ENCODE results near the gene HTR3B.
A peak's percentile ranks its signal among the peaks of the same experiment; 100 is the strongest.
"Not testable (repeated sequence)": the region's sequence is repeated elsewhere in the genome, so short reads cannot be mapped to it uniquely, and the experiment has no call there.

The HTR3B gene, protein sequence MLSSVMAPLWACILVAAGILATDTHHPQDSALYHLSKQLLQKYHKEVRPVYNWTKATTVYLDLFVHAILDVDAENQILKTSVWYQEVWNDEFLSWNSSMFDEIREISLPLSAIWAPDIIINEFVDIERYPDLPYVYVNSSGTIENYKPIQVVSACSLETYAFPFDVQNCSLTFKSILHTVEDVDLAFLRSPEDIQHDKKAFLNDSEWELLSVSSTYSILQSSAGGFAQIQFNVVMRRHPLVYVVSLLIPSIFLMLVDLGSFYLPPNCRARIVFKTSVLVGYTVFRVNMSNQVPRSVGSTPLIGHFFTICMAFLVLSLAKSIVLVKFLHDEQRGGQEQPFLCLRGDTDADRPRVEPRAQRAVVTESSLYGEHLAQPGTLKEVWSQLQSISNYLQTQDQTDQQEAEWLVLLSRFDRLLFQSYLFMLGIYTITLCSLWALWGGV

DNA sequence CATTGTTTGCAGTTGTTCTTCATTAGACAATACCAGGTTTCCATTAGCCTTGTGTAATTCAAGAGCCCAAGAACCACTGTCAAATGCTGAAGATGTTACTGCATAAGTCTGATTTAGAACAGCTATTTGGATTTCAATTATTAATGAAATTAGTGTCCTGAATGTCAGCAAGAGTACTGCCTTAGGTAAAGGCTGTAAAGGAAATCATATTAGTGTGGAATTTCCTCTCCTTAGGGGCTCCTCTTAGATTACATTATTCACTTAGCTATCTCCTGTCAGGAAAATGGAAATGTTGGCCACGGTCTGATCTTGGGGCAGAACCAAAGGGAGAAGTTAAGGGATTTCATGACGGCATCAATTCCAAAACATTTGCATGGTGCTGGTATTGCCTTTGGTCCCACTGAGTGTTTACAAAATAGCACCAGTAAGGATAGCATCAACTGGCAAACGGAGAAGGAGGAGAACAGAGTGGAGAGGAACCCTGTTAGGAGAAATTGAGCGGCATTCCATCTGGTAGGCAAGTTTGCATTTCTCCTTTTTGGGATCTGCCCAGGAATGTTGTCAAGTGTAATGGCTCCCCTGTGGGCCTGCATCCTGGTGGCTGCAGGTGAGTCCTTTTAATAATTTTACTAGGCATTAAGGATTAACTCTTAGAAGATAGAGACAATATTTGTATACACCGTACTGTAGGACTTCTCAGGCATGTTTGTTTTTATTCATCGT is at the start of gene HTR3B:
HTR3B (plus strand) TSS at position 418 of the 723 bp plus-strand sequence; CDS start at position 556, 138 bp downstream.
- DNase-seq, result no peak

DNA sequence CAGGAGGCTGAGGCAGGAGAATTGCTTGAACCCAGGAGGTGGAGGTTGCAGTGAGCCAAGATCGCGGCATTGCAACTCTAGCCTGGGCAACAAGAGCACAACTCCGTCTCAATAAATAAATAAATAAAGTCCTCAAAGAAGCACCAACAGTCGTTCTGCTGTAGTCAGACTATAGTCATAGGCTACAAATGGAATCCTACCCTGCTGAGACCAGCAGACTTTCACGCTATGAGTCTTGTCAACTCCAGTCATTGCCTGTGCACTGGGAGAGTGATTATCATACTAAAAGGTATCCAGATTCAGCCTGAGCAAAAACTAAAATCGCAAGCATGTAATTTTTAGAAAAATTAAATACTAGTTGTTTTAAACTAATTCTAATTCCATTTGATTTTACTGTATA is 48.8 kb upstream of the HTR3B start:
- no peak for DNase-seq

DNA sequence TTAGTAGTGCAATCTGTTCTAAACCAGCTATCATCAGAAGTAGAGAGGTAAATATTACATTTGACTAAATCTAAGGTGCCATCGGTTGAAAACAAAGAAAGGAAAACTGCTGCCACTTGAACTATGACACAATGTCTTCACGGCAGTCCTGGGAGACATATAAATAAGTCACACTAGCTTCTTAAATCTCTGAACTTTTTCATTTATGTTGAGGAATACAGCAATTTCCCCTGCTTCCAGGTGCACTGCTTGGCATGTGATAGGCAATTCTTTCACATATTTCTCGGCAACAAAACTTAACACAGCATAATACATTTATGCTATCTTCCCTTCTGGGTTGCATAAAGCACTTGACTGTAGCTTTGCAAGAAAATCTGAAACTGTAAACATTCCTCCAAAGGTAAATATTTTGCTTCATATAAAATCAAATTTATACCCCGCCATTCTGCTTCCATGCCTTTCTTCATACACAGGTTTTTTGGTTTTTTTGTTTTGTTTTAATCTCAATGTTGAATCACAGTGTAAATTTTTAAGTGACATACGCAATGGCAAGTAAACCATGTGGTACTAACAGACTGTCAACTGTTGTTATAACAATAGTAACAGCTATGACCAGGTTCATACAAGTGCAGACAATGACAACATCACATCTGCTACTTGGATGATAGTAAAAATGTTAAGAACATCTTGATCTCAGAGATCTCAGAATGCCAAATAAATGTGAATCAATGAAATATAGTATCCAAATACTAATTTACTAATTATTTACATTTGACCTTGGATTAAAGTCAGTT is 47.4 kb upstream of the HTR3B start:
- no peak for DNase-seq

DNA sequence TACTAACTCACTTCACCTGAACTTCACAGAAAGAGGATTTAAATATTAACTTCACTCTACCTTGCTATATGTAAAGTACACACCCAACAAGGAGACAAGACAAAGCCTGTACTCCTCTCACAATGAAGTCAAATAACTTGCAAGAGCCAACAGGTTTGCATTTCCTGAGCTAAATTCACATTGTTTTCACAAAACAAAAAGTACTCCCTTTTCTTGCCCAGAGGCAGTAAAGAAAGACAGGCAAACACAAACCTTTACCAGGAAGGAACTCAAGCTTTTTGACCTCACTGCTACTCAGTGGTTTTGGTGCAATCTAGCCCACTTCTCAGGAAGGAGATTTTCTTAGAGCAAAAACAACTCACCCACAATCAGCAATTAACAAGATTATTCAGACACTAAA is 44.9 kb upstream of the HTR3B start:
- no peak for DNase-seq

DNA sequence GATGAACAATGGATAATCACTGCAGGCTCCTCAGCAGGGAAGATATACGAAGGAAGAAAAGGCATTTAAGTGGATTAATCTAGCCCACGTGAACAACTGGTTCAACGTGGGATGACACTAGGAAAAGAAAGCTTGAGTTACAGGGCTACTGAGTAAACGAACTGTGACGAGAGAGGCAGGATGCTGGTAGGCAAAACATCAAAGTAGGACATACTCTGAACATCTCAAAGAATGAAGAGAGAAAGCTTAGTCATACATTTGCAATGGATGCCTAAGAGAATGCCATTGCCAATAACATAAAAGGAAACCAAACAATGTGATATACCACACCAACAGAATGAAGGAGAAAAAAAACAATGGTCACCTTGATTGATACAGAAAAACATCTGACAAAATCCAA is 42.2 kb upstream of the HTR3B start:
- DNase-seq, result no peak

DNA sequence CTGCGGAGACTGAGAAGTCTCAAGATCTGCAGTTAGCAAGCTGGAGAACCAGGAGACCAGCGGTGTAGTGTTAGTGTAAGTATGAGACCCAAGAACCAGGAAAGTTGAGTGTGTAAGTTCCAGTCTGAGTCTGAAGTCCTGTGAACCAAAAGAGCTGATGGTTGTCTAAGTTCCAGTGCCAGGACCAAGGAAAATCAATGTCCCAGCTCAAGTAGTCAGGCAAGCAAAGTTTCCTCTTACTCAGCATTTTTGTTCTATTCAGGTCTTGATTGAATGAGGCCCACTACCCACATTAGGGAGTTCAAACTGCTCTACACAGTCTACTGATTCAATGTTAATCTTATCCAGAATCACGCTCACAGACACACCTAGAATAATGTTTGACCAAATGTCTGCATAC is 40.2 kb upstream of the HTR3B start:
- no peak for DNase-seq

DNA sequence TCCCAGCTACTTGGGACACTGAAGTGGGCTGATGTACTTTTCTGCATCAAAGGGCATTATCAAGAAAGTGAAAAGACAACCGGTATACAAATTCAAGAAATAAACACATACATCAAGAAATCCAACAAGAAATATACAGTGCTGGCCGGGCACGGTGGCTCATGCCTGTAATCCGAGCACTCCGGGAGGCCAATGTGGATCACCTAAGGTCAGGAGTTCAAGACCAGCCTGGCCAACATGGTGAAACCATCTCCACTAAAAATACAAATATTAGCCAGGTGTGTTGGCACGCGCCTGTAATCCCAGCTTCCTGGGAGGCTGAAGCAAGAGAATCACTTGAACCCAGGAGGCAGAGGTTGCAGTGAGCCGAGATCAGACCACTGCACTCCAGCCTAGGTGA is 38.7 kb upstream of the HTR3B start:
- no peak for DNase-seq

DNA sequence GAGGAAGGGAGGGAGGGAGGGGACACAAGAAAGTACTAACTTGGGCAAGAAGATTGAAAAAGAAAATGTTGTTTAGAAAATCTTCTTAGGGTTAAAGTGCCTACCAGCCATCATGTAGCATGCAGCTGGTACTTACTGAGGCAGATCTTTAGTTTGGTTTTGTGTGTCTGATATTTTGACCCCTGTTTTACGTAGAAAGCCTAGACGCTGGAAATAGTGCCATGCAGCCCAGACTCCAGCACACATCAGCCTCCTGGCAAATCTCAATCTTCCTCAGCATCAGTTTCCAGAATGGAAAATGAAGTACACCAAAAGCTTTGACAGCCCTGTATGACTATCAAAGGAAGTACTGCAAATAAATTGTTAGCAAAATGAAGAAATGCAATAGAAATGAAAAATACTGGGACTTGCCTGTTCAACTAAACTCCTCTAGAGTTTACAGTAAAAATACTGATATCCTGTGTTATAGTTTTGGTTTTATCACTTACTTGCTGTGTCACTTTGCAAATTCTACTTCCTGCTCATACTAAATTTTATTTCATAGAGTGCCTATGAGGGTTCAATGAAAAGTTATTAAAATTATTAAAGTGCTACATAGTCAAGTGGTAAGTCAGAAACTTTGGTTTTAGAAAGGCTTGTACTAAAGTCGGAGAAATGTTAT is 36.6 kb upstream of the HTR3B start:
- no peak for DNase-seq

DNA sequence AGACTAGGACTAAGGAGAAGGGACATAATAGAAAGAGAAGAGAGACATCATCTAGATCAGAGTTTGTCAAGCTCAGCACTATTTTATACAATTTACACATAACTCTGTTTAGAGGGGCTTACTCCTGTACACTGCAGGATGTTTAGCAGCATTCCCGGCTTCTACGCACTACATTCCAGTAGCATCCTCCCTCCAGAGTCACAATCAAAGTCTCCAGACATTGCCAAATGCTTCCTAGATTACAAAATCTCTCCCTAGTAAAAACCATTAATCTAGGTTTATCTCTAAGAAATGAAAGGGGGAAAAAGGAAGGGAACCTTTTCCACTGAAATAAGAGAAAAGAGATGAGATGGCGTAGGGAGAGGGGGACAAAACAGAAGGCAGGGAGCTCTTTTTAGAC is 33.3 kb upstream of the HTR3B start:
- no peak for DNase-seq

DNA sequence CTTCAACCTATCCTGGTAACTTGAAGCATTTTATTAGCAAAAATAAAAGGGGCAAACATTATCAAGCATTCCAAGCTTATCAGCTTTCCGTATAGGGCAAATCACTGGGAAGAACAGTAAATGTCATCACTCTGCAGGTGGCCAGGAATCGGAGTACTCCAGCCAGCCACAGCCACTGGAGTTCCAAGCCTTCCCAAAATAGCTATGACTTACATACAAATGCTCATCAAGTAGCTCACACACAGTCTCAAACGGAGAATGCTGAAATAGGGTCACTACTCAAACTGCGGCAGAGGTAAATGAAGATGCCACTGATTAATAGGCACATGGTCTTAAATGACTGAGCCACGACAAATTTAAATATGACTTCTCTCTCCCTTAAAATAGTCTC is 31.4 kb upstream of the HTR3B start:
- DNase-seq, result no peak

DNA sequence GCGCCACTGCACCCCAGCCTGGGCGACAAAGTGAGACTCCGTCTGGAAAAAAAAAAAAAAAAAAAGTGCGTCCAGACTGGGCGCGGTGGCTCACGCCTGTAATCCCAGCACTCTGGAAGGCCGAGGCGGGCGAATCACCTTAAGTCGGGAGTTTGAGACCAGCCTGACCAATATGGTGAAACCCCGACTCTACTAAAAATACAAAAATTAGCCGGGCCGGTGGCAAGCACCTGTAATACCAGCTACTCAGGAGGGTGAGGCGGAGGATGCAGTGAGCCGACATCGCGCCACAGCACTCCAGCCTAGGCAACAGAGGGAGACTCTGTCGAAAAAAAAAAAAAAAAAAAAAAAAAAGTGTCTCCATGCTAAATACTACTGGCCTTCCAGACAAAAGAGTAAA is 30.5 kb upstream of the HTR3B start:
- DNase-seq, result no peak

DNA sequence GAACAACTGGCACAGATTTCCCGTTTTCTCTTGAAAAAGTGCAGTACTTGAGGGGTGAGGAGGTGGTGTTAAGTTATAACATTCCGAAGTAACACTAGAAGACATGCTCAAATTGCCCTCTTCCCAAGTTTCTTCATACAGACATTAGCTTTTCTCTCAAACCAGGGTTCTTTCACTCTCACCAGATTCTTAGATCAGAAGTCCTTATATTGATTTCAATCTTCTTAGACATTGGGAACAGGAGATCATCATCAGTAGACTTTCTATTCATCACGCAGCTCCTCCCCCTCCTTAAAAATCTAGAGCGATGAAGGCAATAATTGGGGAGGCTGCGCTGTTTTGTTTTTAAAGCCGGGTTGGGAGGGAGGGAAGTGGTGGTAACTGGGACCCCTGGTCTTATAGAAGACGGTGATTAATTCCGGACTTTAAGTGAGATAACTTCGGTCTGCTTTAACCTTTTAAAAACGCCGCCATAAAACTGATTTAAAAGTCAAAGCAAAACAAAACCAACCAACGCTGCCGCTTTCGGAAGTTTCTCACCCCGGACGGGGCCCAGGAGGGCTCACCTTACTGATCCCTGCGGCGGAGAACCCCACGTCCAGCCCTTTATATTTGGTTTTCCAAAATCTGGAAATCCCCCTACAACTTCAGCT is 29.9 kb upstream of the HTR3B start:
- DNase-seq, result peak in 4 of 56 donors; percentile 44 to 46 (median 46)

DNA sequence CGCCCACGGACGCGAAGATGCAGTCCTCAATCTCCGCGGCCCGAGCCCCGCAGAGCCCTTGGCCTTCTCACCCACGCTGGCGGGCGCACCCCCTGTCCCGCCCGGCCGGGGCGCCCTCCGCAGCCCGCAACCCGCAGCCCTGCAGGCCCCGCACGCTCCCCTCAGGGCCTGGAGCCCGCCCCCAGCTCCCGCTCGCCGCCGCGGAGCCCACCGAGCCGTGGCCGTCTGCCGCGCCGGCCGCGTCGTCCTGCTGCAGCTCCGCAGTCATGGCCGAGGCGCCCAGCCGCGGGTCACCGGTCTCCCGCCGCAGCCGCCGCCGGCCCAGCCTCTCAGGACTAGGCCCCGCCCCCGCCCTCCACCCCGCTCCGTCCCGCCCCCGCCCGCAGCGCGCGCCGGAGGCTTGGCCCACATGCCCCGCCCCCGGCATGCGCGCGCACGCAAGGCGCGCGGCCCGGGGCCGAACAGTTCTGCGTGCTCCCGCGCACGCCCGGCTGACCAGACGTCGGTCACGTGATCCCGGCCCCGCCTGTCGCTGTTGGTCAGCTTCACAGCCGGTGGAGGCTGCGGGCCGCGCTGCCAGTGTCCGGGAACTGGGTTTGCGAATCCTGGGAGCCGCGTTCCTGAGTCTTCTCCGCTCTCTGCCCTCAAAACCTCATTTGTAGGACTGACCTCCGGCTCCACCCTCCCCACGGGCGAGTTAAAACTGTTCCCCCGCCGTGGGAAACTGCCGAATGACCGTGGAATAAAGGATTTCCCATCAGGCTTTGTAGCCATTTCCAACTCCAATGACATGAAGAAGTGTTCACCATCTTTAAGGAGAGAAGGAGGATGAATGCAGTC is 29.1 kb upstream of the HTR3B start, which contains the start of gene USP28:
USP28 (minus strand) TSS at position 339 of the 840 bp plus-strand sequence; CDS start at position 268, 71 bp downstream.
- DNase-seq, result peak in 55 of 56 donors; percentile 68 to 98 (median 93)

DNA sequence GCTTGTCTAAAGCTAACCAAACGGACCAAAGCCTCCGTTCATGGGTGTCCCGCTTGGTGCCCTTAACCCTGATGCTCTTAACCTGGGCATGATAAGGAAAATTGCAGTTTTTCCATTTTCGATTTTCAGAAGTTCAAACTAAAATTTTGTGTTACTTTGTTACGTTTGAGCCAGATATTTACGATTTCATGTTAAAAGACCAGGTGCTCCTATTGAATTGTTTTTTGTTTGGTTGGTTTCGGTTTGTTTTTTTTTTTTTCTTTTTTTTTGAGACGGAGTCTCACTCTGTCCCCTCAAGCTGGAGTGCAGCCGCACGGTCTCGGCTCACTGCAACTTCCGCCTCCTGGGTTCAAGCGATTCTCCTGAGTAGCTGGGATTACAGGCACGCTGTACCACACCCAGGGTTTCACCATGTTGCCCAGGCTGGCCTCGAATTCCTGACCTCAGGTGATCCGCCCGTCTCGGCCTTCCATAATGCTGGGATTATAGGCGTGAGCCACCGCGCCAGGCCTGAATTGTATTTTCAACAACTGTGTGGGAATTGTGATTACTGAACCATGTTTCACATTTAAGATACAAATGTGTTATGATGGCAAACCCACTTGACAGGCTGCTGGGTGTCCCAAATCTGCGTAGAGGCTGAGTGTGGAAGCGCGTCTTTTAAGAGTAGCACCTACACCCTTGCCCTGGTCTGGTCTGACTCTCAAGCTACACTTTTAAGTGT is 28.4 kb upstream of the HTR3B start:
- no peak for DNase-seq

DNA sequence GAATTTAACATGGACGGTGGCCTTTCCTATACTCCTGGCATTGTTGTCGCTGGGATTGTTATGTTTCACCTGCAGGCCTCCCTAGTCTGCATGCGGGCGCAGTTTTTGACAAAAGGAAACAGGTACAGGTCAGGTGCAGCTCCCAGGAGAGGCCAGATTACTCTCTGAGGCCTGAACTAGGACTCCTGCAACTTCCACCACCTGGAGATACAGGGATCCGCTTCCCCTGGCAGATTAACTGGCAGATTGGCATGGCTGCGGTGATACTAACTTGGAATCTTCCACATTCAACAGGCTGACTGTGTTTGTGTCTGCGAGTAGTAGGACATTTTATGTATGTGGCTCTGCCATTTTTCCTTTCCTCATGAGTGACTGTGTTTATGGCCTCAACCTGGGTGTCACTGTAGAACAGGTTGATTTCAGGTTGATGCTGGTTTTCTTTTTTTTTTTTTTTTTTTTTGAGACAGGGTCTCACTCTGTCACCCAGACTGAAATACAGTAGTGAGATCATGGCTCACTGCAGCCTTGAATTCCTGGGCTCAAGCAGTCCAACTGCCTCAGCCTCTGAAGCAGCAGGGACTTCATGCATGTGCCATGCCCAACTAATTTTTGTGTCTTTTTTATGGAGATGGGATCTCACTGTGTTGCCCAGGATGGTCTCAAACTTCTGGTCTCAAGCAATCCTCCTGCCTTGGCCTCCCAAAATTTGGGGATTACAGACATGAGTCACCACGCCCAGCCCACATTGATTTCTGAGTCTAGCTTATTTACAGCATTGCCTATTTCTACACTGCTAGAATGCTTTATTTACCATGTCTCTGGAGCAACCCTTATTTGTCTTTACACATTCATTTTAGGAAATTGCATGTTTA is 27.6 kb upstream of the HTR3B start:
- DNase-seq, result no peak

DNA sequence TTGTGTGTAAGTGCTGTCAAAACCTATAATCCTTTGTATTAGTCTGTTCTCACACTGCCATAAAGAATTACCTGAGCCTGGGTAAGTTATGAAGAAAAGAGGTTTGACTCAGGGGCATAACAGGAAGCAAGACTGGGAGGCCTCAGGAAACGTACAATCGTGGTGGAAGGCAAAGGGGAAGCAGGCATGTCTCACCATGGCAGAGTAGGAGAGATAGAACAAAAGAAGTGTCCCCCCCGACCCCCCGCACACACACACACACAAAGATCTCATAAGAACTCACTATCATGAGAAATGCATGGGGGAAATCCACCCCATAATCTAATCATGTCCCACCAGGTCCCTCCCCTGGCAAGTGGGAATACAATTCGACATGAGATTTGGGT is 26.9 kb upstream of the HTR3B start:
- DNase-seq, result no peak

DNA sequence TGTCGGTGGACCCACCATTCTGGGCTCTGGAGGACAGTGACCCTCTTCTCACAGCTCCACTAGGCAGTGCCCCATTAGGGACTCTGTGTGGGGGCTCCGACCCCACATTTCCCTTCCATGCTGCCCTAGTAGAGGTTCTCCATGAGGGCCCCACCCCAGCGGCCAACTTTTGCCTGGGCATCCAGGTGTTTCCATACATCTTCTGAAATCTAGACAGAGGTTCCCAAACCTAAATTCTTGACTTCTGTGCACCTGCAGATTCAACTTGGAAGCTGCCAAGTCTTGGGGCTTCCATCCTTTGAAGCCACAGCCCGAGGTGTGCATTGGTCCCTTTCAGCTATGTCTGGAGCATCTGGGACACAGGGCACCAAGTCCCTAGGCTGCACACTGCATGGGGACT is 25.1 kb upstream of the HTR3B start:
- DNase-seq, result not testable (repeated sequence)

DNA sequence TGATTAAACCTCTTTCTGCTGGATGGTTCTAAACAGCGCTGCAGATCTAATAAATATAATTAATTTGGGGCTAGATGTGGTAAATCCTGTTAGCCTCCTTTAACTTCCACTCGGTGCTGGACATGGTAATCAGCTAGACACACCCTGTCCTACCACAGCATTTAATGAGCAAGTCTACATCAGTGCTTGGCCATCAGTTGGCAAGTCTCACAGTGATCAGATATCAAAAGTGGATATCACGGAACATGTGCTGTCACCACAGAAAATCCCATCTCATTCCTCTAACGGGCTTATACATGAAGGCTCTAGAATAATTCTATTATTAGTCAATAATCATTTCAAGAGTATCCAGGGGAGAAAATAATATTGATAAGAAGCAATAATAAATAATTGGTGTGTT is 23.6 kb upstream of the HTR3B start:
- no peak for DNase-seq
